Tibial nerve (tissue), 3 donors: ENCODE data around the gene SPATA7.

Source experiments
- EP300 ChIP-seq, 2 donors: sonication (generic); formaldehyde crosslinking; IDR thresholded peaks; one replicate each; pipeline ENCODE4 v1.6.1; 2017; ENCODE audit warnings: antibody characterized with exemption in 2 of 2, mild to moderate bottlenecking in 1 of 2
- POLR2A ChIP-seq, 2 donors: fragments of 450-650 bp; IDR thresholded peaks; one replicate each; pipeline ENCODE4 v1.6.1; 2017; ENCODE audit warnings: antibody characterized with exemption in 2 of 2, mild to moderate bottlenecking in 2 of 2, moderate library complexity in 2 of 2

DNA sequence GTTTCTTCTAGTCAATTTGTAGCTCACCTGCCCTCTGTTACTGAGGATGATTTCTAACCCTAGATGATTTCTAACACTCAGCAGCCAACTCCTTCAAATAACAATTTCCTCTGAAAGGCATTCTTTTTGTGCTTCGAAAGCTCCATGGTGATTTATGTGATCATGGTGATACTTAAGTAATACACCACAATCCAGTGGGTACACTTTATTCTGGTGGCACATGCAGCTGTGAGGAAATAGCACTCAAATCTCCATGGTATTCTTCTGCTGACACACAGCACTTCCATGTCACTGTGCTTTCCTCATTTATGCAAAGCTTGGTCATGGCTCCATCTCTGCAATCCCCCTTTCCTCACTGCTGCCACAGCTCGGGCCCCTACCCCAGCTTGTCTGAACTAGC lies 95.6 kb downstream of the SPATA7 start:
- no peak for TF ChIP-seq EP300 (IDR thresholded peaks at IDR 0.05)
- TF ChIP-seq POLR2A (IDR thresholded peaks at IDR 0.05) = no peak
